ENCODE data around the gene HERC4.

DNA sequence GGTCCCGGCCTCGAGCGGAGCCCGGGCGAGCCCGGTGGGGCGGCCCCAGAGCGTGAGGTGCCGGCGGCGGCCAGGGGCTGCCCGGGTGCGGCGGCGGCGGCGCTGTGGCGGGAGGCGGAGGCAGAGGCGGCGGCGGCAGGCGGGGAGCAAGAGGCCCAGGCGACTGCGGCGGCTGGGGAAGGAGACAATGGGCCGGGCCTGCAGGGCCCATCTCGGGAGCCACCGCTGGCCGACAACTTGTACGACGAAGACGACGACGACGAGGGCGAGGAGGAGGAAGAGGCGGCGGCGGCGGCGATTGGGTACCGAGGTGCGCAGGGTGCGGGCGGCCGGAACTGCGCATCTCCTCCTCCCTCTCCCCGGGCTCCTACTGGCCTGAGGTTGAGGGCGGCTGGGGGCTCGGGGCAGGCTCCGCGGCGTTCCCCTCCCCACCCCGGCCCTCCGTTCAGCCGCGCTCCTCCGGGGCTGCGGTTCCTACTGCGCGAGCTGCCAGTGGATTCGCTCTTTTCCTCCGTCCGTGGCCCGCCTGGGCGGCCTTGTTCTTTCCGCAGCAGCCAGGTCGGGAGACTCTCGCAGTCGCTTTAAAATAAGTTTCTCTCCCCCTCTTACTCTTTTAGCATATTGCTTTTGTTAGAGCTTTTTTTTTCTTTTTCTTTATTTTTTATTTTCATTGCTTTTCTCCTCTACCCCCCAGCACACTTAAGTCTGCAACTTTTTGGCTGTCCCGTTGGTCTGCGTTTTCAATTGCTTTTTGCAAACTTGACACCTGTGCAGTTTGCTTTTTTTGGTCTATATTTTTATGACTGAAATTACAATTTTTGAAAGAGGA, 190.0 kb downstream of the HERC4 start:
- 0 out of 2 replicates have a peak, but pooled peaks have one; percentile 11 for TF ChIP-seq SAFB (IDR thresholded peaks at IDR 0.05; ENCODE audit: borderline replicate concordance, low read depth, low read length)
- TF ChIP-seq SRF (CRISPR knock-in tag; IDR thresholded peaks at IDR 0.05), result no peak
- TF ChIP-seq SREBF2 (CRISPR knock-in tag; IDR thresholded peaks at IDR 0.05), result no peak
- TF ChIP-seq KDM4B (IDR thresholded peaks at IDR 0.05; ENCODE audit: borderline replicate concordance in 2 of 2, low read depth in 1 of 2), result no peak
- no peak for TF ChIP-seq MYBL2 (IDR thresholded peaks at IDR 0.05; ENCODE audit: low read depth)
- TF ChIP-seq MYBL2 (CRISPR knock-in tag; IDR thresholded peaks at IDR 0.05; ENCODE audit: borderline replicate concordance), result no peak
- no peak for TF ChIP-seq POLR2AphosphoS2 (IDR thresholded peaks at IDR 0.05; ENCODE audit: low read length)
- TF ChIP-seq KDM1A (IDR thresholded peaks at IDR 0.05), result no peak
- TF ChIP-seq, protein P1, sequence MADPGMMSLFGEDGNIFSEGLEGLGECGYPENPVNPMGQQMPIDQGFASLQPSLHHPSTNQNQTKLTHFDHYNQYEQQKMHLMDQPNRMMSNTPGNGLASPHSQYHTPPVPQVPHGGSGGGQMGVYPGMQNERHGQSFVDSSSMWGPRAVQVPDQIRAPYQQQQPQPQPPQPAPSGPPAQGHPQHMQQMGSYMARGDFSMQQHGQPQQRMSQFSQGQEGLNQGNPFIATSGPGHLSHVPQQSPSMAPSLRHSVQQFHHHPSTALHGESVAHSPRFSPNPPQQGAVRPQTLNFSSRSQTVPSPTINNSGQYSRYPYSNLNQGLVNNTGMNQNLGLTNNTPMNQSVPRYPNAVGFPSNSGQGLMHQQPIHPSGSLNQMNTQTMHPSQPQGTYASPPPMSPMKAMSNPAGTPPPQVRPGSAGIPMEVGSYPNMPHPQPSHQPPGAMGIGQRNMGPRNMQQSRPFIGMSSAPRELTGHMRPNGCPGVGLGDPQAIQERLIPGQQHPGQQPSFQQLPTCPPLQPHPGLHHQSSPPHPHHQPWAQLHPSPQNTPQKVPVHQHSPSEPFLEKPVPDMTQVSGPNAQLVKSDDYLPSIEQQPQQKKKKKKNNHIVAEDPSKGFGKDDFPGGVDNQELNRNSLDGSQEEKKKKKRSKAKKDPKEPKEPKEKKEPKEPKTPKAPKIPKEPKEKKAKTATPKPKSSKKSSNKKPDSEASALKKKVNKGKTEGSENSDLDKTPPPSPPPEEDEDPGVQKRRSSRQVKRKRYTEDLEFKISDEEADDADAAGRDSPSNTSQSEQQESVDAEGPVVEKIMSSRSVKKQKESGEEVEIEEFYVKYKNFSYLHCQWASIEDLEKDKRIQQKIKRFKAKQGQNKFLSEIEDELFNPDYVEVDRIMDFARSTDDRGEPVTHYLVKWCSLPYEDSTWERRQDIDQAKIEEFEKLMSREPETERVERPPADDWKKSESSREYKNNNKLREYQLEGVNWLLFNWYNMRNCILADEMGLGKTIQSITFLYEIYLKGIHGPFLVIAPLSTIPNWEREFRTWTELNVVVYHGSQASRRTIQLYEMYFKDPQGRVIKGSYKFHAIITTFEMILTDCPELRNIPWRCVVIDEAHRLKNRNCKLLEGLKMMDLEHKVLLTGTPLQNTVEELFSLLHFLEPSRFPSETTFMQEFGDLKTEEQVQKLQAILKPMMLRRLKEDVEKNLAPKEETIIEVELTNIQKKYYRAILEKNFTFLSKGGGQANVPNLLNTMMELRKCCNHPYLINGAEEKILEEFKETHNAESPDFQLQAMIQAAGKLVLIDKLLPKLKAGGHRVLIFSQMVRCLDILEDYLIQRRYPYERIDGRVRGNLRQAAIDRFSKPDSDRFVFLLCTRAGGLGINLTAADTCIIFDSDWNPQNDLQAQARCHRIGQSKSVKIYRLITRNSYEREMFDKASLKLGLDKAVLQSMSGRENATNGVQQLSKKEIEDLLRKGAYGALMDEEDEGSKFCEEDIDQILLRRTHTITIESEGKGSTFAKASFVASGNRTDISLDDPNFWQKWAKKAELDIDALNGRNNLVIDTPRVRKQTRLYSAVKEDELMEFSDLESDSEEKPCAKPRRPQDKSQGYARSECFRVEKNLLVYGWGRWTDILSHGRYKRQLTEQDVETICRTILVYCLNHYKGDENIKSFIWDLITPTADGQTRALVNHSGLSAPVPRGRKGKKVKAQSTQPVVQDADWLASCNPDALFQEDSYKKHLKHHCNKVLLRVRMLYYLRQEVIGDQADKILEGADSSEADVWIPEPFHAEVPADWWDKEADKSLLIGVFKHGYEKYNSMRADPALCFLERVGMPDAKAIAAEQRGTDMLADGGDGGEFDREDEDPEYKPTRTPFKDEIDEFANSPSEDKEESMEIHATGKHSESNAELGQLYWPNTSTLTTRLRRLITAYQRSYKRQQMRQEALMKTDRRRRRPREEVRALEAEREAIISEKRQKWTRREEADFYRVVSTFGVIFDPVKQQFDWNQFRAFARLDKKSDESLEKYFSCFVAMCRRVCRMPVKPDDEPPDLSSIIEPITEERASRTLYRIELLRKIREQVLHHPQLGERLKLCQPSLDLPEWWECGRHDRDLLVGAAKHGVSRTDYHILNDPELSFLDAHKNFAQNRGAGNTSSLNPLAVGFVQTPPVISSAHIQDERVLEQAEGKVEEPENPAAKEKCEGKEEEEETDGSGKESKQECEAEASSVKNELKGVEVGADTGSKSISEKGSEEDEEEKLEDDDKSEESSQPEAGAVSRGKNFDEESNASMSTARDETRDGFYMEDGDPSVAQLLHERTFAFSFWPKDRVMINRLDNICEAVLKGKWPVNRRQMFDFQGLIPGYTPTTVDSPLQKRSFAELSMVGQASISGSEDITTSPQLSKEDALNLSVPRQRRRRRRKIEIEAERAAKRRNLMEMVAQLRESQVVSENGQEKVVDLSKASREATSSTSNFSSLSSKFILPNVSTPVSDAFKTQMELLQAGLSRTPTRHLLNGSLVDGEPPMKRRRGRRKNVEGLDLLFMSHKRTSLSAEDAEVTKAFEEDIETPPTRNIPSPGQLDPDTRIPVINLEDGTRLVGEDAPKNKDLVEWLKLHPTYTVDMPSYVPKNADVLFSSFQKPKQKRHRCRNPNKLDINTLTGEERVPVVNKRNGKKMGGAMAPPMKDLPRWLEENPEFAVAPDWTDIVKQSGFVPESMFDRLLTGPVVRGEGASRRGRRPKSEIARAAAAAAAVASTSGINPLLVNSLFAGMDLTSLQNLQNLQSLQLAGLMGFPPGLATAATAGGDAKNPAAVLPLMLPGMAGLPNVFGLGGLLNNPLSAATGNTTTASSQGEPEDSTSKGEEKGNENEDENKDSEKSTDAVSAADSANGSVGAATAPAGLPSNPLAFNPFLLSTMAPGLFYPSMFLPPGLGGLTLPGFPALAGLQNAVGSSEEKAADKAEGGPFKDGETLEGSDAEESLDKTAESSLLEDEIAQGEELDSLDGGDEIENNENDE (IDR thresholded peaks at IDR 0.05; ENCODE audit: low read depth, low read length), result no peak
- no peak for TF ChIP-seq DIDO1 (tag; IDR thresholded peaks at IDR 0.05; ENCODE audit: low read depth)
- TF ChIP-seq FOSL1 (tag; conservative IDR thresholded peaks at IDR 0.05), result no peak; the same call in none of the 2 replicates
- TF ChIP-seq, protein P2, sequence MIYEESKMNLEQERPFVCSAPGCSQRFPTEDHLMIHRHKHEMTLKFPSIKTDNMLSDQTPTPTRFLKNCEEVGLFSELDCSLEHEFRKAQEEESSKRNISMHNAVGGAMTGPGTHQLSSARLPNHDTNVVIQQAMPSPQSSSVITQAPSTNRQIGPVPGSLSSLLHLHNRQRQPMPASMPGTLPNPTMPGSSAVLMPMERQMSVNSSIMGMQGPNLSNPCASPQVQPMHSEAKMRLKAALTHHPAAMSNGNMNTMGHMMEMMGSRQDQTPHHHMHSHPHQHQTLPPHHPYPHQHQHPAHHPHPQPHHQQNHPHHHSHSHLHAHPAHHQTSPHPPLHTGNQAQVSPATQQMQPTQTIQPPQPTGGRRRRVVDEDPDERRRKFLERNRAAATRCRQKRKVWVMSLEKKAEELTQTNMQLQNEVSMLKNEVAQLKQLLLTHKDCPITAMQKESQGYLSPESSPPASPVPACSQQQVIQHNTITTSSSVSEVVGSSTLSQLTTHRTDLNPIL (CRISPR knock-in tag; IDR thresholded peaks at IDR 0.05), result no peak
- no peak for TF ChIP-seq MAFF (IDR thresholded peaks at IDR 0.05; ENCODE audit: low read length)
